GM18505 (cell line): ENCODE results near the gene NMU.
A peak's percentile ranks its signal among the peaks of the same experiment; 100 is the strongest.
"Not testable (repeated sequence)": the region's sequence is repeated elsewhere in the genome, so short reads cannot be mapped to it uniquely, and the experiment has no call there.

Experiments used
- ATAC-seq: cut with Tn5 transposase; IDR thresholded peaks from one replicate; pipeline ENCODE4 v1.9.1; 2021; ENCODE audit not compliant: unreplicated experiment
- POLR2A ChIP-seq: IDR thresholded peaks from 4 replicates; pipeline ENCODE4 v1.6.1; 2011; ENCODE audit warnings: borderline replicate concordance; ENCODE audit not compliant: insufficient read depth, insufficient read length; ENCODE audit errors: extremely low read depth

Gene NMU, protein sequence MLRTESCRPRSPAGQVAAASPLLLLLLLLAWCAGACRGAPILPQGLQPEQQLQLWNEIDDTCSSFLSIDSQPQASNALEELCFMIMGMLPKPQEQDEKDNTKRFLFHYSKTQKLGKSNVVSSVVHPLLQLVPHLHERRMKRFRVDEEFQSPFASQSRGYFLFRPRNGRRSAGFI

DNA sequence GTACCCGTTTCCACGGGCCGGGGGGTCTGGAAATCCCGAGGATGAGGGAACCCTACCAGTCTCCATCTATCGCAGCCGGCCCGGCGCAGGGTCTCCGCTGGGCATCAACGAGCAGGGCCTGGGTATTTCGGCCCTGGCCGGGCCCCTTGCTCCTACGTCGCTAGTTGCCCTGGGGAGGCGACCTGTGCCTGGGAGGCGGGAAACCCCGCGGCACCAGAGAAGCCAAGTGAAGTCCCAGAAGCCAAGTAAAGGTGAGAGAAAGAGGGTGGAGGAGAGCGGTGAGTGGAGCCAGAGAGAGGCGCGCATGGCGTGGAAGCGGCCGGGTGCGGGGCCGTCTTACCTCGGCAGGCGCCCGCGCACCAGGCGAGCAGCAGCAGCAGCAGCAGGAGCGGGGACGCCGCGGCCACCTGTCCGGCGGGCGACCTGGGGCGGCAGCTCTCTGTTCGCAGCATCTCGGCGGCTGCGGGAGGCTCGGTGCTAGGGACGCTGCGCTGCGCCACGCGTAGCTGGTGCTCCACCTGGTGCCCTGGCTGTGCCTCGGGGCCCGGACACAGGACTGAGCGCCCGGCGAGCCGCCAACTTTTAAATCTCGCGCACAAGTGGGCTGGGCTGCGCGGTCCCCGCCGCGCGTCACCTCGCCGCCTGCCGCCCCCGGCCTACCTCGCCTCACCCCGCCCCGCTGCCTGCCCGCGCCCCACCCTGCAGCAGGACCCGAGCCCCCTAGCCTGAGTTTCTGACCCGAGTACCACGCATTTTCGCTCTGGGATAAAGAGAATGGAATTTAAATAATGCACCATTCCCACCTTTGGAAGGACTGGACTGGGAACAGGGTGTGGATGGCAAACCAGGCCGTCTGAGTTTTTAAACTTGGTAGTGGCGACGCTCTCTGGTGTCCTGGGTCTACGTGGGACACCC lies at the start of gene NMU:
TSS of gene NMU (minus strand) at position 558 of the 915 bp plus-strand sequence. CDS start at position 452, 106 bp downstream.
- ATAC-seq: peak; percentile 91
- no peak for TF ChIP-seq POLR2A

DNA sequence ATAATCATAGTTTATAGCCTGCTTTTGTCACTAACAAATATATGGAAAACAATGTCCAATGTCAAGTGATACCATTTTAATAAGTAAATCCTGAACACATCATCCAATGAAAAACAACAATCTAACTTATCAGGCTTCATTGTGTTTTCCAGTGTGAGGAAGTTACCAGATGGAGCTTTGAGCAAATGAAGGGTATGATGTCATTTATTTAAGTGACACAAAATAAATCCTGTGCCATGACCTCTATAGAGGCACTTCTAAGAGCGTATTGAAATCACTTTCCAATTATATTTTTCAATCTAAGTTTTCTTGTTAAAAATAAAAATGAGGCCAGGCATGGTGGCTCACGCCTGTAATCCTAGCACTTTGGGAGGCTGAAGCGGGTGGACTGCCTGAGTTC lies 48.2 kb upstream of the NMU start:
- no peak for ATAC-seq
- no peak for TF ChIP-seq POLR2A

DNA sequence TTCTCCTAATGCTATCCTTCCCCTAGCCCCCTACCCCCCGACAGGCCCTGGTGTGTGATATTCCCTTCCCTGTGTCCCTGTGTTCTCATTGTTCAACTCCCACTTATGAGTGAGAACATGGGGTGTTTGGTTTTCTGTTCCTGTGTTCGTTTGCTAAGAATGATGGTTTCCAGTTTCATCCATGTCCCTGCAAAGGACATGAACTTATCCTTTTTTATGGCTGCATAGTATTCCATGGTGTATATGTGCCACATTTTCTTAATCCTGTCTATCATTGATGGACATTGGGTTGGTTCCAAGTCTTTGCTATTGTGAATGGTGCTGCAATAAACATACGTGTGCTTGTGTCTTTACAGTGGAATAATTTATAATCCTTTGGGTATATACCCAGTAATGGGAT lies 46.7 kb upstream of the NMU start:
- not testable (repeated sequence) for ATAC-seq

DNA sequence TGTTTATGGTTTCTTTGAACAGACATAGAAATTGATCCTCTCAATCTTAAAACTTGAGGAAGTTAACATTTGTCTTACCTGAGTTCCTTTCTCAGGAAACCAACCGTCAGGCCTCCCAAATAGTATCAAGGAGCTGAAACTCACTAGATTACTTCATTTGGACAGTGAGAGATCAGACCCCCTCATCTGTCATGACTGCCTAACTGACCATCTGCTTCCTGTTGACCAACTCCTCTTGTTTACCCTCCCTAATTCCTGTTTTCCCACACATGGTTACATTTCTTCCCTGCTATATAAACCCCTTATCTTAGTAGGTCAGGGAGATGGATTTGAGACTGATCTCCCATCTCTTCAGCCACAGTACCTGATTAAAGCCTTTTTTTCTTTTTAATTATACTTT lies 46.2 kb upstream of the NMU start:
- TF ChIP-seq POLR2A: no peak

DNA sequence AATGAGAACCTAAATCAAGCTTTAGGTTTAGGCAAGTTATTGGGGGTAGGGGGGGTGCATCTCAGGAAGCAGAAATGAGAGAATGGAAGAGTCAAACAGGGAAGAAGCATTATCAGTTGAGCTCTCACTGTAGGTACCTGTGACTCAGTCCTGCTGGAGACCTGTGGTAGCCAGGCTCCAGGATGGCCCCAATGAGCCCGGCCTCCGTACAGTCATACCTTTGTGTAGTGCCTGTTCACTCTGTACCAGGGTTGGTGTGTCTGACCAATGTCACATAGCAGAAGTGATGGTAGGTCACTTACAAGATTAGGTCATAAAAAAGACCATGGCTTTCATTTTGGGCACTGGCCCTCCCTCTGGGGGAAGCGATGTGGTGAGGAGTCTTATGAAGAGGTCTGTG lies 45.3 kb upstream of the NMU start:
- no peak for ATAC-seq
- TF ChIP-seq POLR2A: no peak

More for the DNA sequence above, 46.2 kb upstream of the NMU start:
- no peak for ATAC-seq

DNA sequence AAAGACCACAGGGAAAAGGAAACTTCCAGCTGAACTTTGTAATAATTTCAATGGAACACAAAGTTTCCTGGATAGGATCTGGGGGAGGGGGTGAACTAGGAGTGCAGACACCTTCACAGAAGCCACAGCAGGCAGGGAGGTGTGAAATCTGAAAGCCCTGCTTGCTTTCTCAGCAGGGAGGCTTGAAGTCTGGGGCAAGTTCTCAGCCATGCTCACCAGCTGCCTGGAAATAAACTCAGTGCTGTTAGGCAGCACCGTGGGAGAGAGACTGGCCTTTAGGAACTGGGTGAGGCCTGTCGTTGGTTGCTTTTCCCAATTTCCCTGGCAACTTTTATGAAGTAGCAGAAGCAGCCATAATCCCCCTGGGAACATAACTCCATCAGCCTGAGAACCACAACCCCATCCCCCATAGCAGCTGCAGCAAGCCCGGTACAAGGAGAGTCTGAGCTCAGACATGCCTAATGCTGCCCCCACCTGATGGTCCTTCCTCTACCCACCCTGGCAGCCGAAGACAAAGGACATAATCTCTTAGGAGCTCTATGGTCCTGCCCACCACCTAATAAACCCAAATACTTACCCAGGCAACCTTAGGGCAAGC lies 39.2 kb upstream of the NMU start:
- no peak for TF ChIP-seq POLR2A
- no peak for ATAC-seq

DNA sequence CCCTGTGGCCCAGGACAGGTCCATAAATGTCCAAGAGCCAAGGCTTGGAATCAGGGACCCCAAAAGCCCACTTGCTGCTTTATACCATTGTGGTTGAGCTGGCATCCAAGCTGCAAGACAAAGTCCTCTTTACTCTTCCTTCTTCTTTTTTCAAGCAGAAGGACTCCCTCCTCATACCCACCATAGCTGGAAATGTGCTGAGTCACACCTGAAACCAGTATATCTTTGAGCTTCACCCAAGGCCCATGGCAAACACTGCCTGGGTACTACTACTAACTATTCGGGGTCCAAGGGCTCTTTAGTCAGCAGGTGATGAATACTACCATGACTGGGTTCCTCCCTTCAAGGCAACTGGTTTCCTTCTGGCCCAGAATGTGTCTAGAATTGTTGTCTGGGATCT lies 37.3 kb upstream of the NMU start:
- ATAC-seq: no peak
- no peak for TF ChIP-seq POLR2A

DNA sequence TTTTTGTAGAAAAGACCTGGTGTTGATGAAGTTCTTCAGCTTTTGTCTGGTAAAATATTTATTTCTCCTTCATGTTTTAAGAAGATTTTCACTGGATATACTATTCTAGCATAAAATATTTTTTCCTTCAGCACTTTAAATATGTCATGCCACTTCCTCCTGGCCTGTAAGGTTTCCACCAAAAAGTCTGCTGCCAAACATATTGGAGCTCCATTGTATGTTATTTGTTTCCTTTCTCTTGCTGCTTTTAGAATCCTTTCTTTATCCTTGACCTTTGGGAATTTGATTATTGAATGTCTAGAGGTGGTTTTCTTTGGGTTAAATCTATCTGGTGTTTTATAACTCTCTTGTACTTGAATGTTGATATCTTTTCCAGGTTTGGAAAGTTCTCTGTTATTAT lies 35.6 kb upstream of the NMU start:
- no peak for TF ChIP-seq POLR2A
- ATAC-seq: no peak

DNA sequence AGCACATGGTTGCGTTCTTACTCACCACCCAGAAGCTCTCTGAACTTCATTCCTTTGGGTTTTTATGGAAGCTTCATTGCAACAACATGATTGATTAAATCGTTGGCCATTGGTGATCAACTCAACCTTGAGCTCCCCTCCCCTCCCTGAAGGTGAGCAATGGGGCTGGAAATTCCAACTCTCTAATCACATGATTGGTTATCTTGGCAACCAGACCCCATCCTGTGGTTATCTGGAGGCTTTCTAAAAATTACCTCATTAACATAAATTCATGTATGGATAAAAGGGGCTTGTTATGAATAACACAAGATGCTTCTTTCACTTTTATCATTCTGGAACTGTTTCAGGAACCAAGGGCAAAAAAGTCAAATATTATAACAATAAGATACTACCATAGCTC lies 34.6 kb upstream of the NMU start:
- no peak for ATAC-seq
- no peak for TF ChIP-seq POLR2A

DNA sequence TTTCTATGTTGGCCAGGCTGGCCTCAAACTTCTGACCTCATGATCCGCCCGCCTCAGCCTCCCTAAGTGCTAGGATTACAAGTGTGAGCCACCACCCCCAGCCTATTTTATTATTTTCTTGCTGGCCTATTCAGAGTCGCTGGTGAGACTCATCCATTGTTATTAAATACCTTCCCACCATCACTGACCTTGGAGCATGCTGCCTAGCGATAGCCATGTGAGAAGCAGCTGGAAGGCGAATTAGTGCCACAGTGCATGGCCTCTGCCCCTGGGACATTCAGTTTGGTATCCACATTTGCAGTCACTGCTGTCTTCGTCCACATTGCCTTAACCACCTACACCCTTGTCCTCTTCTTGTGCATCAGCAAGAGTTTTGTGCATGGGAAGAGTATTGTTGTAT lies 32.4 kb upstream of the NMU start:
- no peak for TF ChIP-seq POLR2A
- ATAC-seq: no peak

DNA sequence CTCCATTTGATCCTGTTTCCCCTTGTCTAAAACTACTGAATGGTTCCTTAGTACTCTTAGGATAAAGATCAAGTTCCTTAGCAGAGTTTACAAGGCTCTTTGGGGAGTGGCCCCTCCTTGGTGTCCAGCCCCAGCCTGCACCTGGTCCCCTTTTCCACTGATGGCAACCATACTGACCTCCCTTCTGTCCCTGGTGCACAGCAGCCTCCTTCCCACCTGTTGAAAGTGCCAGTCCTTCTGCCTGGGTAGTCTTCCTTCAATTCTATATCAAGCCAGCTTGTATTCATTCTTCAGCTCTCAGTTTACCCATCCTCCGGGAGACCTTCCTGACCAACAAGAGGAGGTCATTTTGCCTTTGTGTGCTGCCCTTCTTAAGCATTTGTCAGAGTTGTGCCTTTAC lies 30.4 kb upstream of the NMU start:
- TF ChIP-seq POLR2A: no peak
- ATAC-seq: no peak

DNA sequence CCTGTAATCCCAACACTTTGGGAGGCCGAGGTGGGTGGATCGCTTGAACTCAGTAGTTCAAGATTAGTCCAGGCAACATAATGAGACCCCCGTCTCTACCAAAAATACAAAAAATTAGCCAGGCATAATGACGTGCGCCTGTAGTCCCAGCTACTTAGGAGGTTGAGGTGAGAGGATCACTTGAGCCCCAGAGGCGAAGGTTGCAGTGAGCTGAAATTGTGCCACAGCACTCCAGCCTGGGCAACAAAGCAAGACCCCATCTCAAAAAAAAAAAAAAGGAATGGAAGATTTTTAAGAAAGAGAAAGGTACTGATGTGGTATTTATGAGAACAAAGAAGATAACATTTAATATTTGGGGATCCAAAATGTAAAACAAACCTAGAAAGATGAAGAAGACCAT lies 27.0 kb upstream of the NMU start:
- no peak for TF ChIP-seq POLR2A
- no peak for ATAC-seq

DNA sequence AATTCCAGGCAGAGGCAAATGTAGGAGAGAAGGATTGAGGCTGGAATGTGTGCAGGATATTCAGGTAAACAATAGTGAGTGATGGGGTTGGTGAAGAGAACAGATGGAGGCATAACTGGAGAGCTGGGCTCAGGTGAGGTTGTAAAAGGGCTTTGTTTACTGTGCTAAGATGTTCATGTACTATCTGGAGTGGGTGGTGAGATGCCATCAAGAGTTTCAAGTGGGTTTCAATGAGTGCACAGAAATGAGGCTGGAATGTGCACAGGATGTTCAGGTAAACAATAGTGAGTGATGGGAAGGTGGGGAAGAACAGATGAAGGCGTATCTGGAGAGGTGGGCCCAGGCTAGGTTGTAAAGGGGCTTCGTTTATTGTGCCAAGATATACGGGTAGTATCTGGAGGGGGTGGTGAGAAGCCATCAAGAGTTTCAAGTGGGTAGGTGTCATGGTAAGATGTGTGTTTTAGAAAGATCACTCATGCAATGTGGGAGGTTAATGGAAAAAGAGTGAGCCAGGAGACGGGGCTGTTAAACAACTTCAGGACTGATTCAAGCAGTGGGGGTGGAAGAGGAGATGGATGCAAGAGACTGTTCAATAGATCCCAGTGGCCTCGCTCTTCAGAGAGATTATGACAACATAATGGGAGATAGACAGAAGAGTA lies 25.4 kb upstream of the NMU start:
- no peak for TF ChIP-seq POLR2A
- ATAC-seq: no peak
